GM21447 (cell line): Measurements from ENCODE around the gene TSC22D4.
"Not testable (repeated sequence)": the region's sequence is repeated elsewhere in the genome, so short reads cannot be mapped to it uniquely, and the experiment has no call there.

Experiments
- ATAC-seq: cut with Tn5 transposase; IDR thresholded peaks from one replicate; pipeline ENCODE4 v1.9.1; 2021; ENCODE audit not compliant: unreplicated experiment

Gene TSC22D4

GRCh38 chr7:100478958-100479660 is at the start of gene TSC22D4:
TSC22D4 (minus strand) TSS chr7:100479214; CDS start chr7:100478038, 1,176 bp downstream.
- ATAC-seq = peak; percentile 67

GRCh38 chr7:100528108-100528866 is 49.3 kb upstream of the TSC22D4 start:
- not testable (repeated sequence) for ATAC-seq

GRCh38 chr7:100523192-100523591 is 44.2 kb upstream of the TSC22D4 start:
- ATAC-seq = not testable (repeated sequence)

- ATAC-seq = not testable (repeated sequence)
These were observed 43.0 kb upstream of the TSC22D4 start for GRCh38 chr7:100521909-100522593.

GRCh38 chr7:100521076-100521475 is 42.1 kb upstream of the TSC22D4 start:
- no peak for ATAC-seq

- ATAC-seq = no peak
These were observed 41.1 kb upstream of the TSC22D4 start for GRCh38 chr7:100520138-100520537.

- no peak for ATAC-seq
These were observed 40.6 kb upstream of the TSC22D4 start for GRCh38 chr7:100519580-100519979.

GRCh38 chr7:100517305-100517704 is 38.3 kb upstream of the TSC22D4 start:
- no peak for ATAC-seq

GRCh38 chr7:100516135-100516812 is 37.3 kb upstream of the TSC22D4 start:
- ATAC-seq = peak; percentile 72

- no peak for ATAC-seq
These were observed 36.1 kb upstream of the TSC22D4 start for GRCh38 chr7:100515072-100515532.

- no peak for ATAC-seq
These were observed 34.3 kb upstream of the TSC22D4 start for GRCh38 chr7:100513212-100513810.

GRCh38 chr7:100510437-100511239 is 31.6 kb upstream of the TSC22D4 start:
- no peak for ATAC-seq

- no peak for ATAC-seq
These were observed 30.2 kb upstream of the TSC22D4 start for GRCh38 chr7:100509231-100509630.

- ATAC-seq = no peak
These were observed 27.4 kb upstream of the TSC22D4 start for GRCh38 chr7:100506356-100506923.

- no peak for ATAC-seq
These were observed 26.0 kb upstream of the TSC22D4 start for GRCh38 chr7:100504887-100505611.

GRCh38 chr7:100504031-100504430 is 25.0 kb upstream of the TSC22D4 start:
- not testable (repeated sequence) for ATAC-seq

GRCh38 chr7:100500743-100501142 is 21.7 kb upstream of the TSC22D4 start:
- ATAC-seq = not testable (repeated sequence)

GRCh38 chr7:100496509-100496908 is 17.5 kb upstream of the TSC22D4 start:
- ATAC-seq = no peak
